ENCODE data around the gene WSB2.

DNA sequence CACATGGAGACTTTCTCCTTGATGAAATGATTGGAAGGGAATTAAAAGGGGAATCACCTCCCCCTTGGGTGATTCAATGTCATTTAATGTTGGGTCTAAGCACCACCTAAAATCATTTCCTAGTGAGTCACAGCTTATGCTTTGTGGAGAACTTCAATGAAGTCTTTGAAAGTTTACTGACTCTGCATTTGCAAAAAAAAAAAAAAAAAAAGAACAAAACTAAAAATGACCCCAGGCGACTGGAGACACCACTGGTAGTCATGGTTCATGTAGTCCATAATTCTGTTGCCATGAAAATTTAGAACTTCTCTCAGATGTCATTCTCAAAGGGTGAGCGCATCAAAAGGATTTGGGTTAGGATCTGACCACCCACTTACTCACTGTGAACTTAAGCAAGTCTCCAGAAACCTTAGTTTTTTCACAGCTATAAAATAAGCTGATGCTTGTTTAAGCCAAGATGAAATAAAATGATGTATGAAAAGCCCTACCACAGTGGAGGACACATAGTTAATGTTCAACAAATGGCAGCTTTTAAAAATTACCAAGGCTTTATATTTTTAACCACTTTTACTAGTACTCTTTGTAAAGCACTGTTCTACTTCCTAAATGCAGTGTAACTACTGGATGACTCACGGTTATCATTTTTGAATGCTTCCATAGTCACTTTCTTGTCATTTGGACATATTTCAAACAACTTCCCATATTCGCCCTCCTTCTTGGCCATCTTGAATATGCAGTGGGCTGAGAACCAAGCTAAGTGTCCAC is 74.1 kb downstream of the WSB2 start:
- TF ChIP-seq, protein P1, sequence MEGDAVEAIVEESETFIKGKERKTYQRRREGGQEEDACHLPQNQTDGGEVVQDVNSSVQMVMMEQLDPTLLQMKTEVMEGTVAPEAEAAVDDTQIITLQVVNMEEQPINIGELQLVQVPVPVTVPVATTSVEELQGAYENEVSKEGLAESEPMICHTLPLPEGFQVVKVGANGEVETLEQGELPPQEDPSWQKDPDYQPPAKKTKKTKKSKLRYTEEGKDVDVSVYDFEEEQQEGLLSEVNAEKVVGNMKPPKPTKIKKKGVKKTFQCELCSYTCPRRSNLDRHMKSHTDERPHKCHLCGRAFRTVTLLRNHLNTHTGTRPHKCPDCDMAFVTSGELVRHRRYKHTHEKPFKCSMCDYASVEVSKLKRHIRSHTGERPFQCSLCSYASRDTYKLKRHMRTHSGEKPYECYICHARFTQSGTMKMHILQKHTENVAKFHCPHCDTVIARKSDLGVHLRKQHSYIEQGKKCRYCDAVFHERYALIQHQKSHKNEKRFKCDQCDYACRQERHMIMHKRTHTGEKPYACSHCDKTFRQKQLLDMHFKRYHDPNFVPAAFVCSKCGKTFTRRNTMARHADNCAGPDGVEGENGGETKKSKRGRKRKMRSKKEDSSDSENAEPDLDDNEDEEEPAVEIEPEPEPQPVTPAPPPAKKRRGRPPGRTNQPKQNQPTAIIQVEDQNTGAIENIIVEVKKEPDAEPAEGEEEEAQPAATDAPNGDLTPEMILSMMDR (IDR thresholded peaks at IDR 0.05): no peak
- no peak for TF ChIP-seq POLR2AphosphoS5 (IDR thresholded peaks at IDR 0.05; ENCODE audit: low read depth, low read length)
- TF ChIP-seq, protein P2, sequence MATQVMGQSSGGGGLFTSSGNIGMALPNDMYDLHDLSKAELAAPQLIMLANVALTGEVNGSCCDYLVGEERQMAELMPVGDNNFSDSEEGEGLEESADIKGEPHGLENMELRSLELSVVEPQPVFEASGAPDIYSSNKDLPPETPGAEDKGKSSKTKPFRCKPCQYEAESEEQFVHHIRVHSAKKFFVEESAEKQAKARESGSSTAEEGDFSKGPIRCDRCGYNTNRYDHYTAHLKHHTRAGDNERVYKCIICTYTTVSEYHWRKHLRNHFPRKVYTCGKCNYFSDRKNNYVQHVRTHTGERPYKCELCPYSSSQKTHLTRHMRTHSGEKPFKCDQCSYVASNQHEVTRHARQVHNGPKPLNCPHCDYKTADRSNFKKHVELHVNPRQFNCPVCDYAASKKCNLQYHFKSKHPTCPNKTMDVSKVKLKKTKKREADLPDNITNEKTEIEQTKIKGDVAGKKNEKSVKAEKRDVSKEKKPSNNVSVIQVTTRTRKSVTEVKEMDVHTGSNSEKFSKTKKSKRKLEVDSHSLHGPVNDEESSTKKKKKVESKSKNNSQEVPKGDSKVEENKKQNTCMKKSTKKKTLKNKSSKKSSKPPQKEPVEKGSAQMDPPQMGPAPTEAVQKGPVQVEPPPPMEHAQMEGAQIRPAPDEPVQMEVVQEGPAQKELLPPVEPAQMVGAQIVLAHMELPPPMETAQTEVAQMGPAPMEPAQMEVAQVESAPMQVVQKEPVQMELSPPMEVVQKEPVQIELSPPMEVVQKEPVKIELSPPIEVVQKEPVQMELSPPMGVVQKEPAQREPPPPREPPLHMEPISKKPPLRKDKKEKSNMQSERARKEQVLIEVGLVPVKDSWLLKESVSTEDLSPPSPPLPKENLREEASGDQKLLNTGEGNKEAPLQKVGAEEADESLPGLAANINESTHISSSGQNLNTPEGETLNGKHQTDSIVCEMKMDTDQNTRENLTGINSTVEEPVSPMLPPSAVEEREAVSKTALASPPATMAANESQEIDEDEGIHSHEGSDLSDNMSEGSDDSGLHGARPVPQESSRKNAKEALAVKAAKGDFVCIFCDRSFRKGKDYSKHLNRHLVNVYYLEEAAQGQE (IDR thresholded peaks at IDR 0.05; ENCODE audit: insufficient read depth in 1 of 2, low read depth in 2 of 2, low read length in 1 of 2): no peak
